CD14-positive monocyte (primary cell): ENCODE measurements around the gene GLS2. TPM values are rescaled to one million over a fixed set of nuclear protein-coding genes. Genes with fewer than 3 reads are reported as not detected.
A peak's percentile ranks its signal among the peaks of the same experiment; 100 is the strongest.

Source experiments
- DNase-seq, 3 donors: peaks; one replicate each; pipeline ENCODE4 v3.0.0-alpha.2; 2011 to 2022
- H2AFZ ChIP-seq: 2 replicates; pipeline ENCODE4 v1.6.0; 2012; ENCODE audit warnings: mild to moderate bottlenecking, low read depth, low read length, inconsistent platforms; ENCODE audit not compliant: insufficient read depth, poor library complexity, severe bottlenecking
- H3K27ac ChIP-seq, 2 donors: 1 replicate in 1 of 2; 2 replicates in 1 of 2; pipeline ENCODE4 v1.5.1; 2012 to 2013; ENCODE audit warnings: low read length in 2 of 2, control low read depth in 1 of 2, inconsistent platforms in 1 of 2, low read depth in 1 of 2, mild to moderate bottlenecking in 1 of 2
- H3K27me3 ChIP-seq, 2 donors: one replicate each; pipeline versions ENCODE4 v1.6.0 to v1.6.1; 2011 to 2013; ENCODE audit warnings: low read length in 2 of 2; ENCODE audit not compliant: control insufficient read depth in 2 of 2, insufficient read depth in 2 of 2
- H3K36me3 ChIP-seq, 2 donors: replicated peaks in 1 of 2; 1 replicate in 1 of 2; 2 replicates in 1 of 2; pipeline versions ENCODE4 v1.5.1 to v1.6.1; 2012 to 2013; ENCODE audit warnings: low read length in 2 of 2, control low read depth in 1 of 2, inconsistent platforms in 1 of 2, mild to moderate bottlenecking in 1 of 2; ENCODE audit not compliant: insufficient read depth in 2 of 2, control insufficient read depth in 1 of 2
- H3K4me1 ChIP-seq, 2 donors: 1 replicate in 1 of 2; 2 replicates in 1 of 2; pipeline versions ENCODE4 v1.5.1 to v1.6.1; 2012 to 2013; ENCODE audit warnings: low read length in 2 of 2, control low read depth in 1 of 2, inconsistent platforms in 1 of 2, mild to moderate bottlenecking in 1 of 2, moderate library complexity in 1 of 2; ENCODE audit not compliant: insufficient read depth in 2 of 2, control insufficient read depth in 1 of 2
- H3K4me2 ChIP-seq: replicated peaks from 2 replicates; pipeline ENCODE3; 2012; ENCODE audit warnings: low read length, moderate library complexity, mild to moderate bottlenecking; ENCODE audit not compliant: poor library complexity, severe bottlenecking; ENCODE audit errors: extremely low read depth
- H3K4me3 ChIP-seq, 3 experiments: fragments of 200-600 bp in 1 of 3; sonication (generic) in 1 of 3; replicated peaks in 1 of 3; 1 replicate in 2 of 3; 2 replicates in 1 of 3; pipeline ENCODE4 v1.5.1; 2011 to 2013; ENCODE audit warnings: low read length in 3 of 3, mild to moderate bottlenecking in 3 of 3, control low read depth in 2 of 3, low read depth in 2 of 3, inconsistent platforms in 1 of 3, moderate library complexity in 1 of 3
- H3K79me2 ChIP-seq: 2 replicates; pipeline ENCODE4 v1.6.0; 2012; ENCODE audit warnings: mild to moderate bottlenecking, control low read depth, inconsistent platforms, low read length, moderate library complexity; ENCODE audit not compliant: insufficient read depth
- H3K9ac ChIP-seq: 2 replicates; pipeline ENCODE4 v1.6.0; 2017; ENCODE audit warnings: low read length, mild to moderate bottlenecking; ENCODE audit not compliant: insufficient read depth, poor library complexity, severe bottlenecking
- H3K9me3 ChIP-seq, 2 donors: replicated peaks in 1 of 2; 1 replicate in 1 of 2; 2 replicates in 1 of 2; pipeline versions ENCODE4 v1.5.1 to v1.6.1; 2012 to 2013; ENCODE audit warnings: low read length in 2 of 2, control low read depth in 1 of 2; ENCODE audit not compliant: control insufficient read depth in 1 of 2, insufficient read depth in 1 of 2
- H4K20me1 ChIP-seq: 2 replicates; pipeline ENCODE4 v1.6.0; 2012; ENCODE audit warnings: mild to moderate bottlenecking, low read length, control low read depth, moderate library complexity; ENCODE audit not compliant: insufficient read depth
- H3K27ac Mint-ChIP-seq, 7 donors: one replicate each; pipeline ENCODE4 v1.8.0; 2020; ENCODE audit warnings: mild to moderate bottlenecking in 7 of 7, mixed read lengths in 7 of 7, moderate library complexity in 6 of 7, inconsistent platforms in 2 of 7
- H3K27me3 Mint-ChIP-seq, 3 donors: one replicate each; pipeline ENCODE4 v1.8.0; 2021 to 2022; ENCODE audit warnings: low read depth in 3 of 3, mild to moderate bottlenecking in 3 of 3, mixed read lengths in 3 of 3, moderate library complexity in 3 of 3, inconsistent platforms in 1 of 3
- H3K36me3 Mint-ChIP-seq, 2 donors: one replicate each; pipeline ENCODE4 v1.8.0; 2020; ENCODE audit warnings: mixed read lengths in 2 of 2, inconsistent platforms in 1 of 2, mild to moderate bottlenecking in 1 of 2
- H3K4me1 Mint-ChIP-seq: one replicate; pipeline ENCODE4 v1.8.0; 2020; ENCODE audit warnings: mild to moderate bottlenecking, mixed read lengths
- H3K4me3 Mint-ChIP-seq, 2 donors: one replicate each; pipeline ENCODE4 v1.8.0; 2020; ENCODE audit warnings: mild to moderate bottlenecking in 2 of 2, mixed read lengths in 2 of 2, moderate library complexity in 1 of 2
- H3K9me3 Mint-ChIP-seq, 7 donors: one replicate each; pipeline ENCODE4 v1.8.0; 2020 to 2022; ENCODE audit warnings: mixed read lengths in 7 of 7, mild to moderate bottlenecking in 6 of 7, moderate library complexity in 6 of 7, inconsistent platforms in 2 of 7
- CTCF ChIP-seq: fragments of 200-600 bp; IDR thresholded peaks from one replicate; pipeline ENCODE4 v1.8.0; 2022; ENCODE audit warnings: antibody characterized with exemption, mild to moderate bottlenecking
- WGBS: methylation state at CpG from one replicate; pipeline ENCODE4 v1.1.5; 2013; ENCODE audit warnings: missing lambda C conversion rate; ENCODE audit not compliant: insufficient coverage; 5-methylcytosine and 5-hydroxymethylcytosine counted together
- intact Hi-C, 2 donors: fragments of 100-400 bp; cut with micrococcal nuclease; formaldehyde crosslinking; loops; one replicate each; pipeline versions ENCODE4 v1.15.0 to v1.15.1; 2023
- polyA plus RNA-seq, 3 donors: library from polyadenylated mRNA; depleted of rRNA in 1 of 3; unstranded in 2 of 3; stranded (reverse) in 1 of 3; fragments of 300-500 nt in 2 of 3; fragments of >200 nt in 1 of 3; fragmentation: Illumina TruSeq in 2 of 3; gene quantifications; 1 replicate in 2 of 3; 2 replicates in 1 of 3; pipeline ENCODE4 v1.2.3, GENCODE V29; 2012 to 2021

Gene GLS2
- polyA plus RNA-seq, 3 donors: 0.04 TPM; not detected in 2

GRCh38 chr12:56474389-56474788, 13.6 kb downstream of the GLS2 start:
- H3K4me3 Mint-ChIP-seq: no peak overlapping the region
- Histone ChIP-seq H3K4me2 (no peak overlapping the region), H3K36me3 (no peaks in the 10 kb centered on the region), H3K4me3 (no peak overlapping the region), H3K4me1 (peaks cover 16% of the 10 kb centered on the region in 2 donors), H3K27ac (no peak overlapping the region), H3K27me3 (no peaks in the 10 kb centered on the region), H4K20me1 (no peaks in the 10 kb centered on the region), H3K9ac (no peak overlapping the region), H3K9me3 (no peaks in the 10 kb centered on the region), H2AFZ (no peak overlapping the region), H3K79me2 (peaks cover 19% of the 10 kb centered on the region)
- peaks cover 3 to 20% of the 10 kb centered on the region in 2 donors for H3K36me3 Mint-ChIP-seq
- H3K27me3 Mint-ChIP-seq: peaks cover 0 to 1% (median 1%) of the 10 kb centered on the region in 3 donors
- no peak overlapping the region for H3K27ac Mint-ChIP-seq
- H3K9me3 Mint-ChIP-seq: peaks cover 0 to 2% (median 0%) of the 10 kb centered on the region in 7 donors
- intact Hi-C loops: no loop called here
- no peak for DNase-seq
- peaks cover 18% of the 10 kb centered on the region for H3K4me1 Mint-ChIP-seq
- 95% methylated on average over 4 of the region's 9 CpGs for WGBS
- TF ChIP-seq CTCF: no peak

- Histone ChIP-seq H3K79me2 (peaks cover 29% of the 10 kb centered on the region), H3K27me3 (no peaks in the 10 kb centered on the region), H3K9me3 (no peaks in the 10 kb centered on the region), H3K36me3 (no peaks in the 10 kb centered on the region), H4K20me1 (no peaks in the 10 kb centered on the region), H3K4me1 (peaks cover 27 to 28% of the 10 kb centered on the region in 2 donors), H3K27ac (peak overlapping the region; percentile 71 to 93), H2AFZ (peak overlapping the region; percentile 92), H3K4me3 (peak overlapping the region; percentile 89 to 94 (median 92)), H3K9ac (peak overlapping the region; percentile 77), H3K4me2 (peak overlapping the region; percentile 92)
- H3K4me1 Mint-ChIP-seq: peaks cover 28% of the 10 kb centered on the region
- no peak for TF ChIP-seq CTCF
- DNase-seq: no peak
- H3K27ac Mint-ChIP-seq: peak overlapping the region; percentile 89 to 97 (median 94)
- H3K36me3 Mint-ChIP-seq: peaks cover 3 to 16% of the 10 kb centered on the region in 2 donors
- peak overlapping the region; percentile 88 to 96 for H3K4me3 Mint-ChIP-seq
- H3K27me3 Mint-ChIP-seq: peaks cover 0 to 2% (median 0%) of the 10 kb centered on the region in 3 donors
- no peaks in the 10 kb centered on the region for H3K9me3 Mint-ChIP-seq
- 42% methylated on average over 19 of the region's 19 CpGs for WGBS
- intact Hi-C loops: loop anchor here (10.0 kb wide), 4 partner anchors 104 to 344 kb away; partner anchors contain the start of genes ESYT1 (in 2 of the 2), APOF (in 1 of the 2), IL23A (in 1 of the 2) and PAN2 (in 1 of the 2)
Observed at GRCh38 chr12:56469007-56469930, 18.7 kb downstream of the GLS2 start.
